HG03095 (cell line): Measurements from ENCODE around the gene CATSPER1.
"Not testable (repeated sequence)": the region's sequence is repeated elsewhere in the genome, so short reads cannot be mapped to it uniquely, and the experiment has no call there.

ENCODE experiments used
- ATAC-seq: cut with Tn5 transposase; IDR thresholded peaks from one replicate; pipeline ENCODE4 v1.9.1; 2021; ENCODE audit warnings: moderate library complexity; ENCODE audit not compliant: unreplicated experiment

The CATSPER1 gene

DNA sequence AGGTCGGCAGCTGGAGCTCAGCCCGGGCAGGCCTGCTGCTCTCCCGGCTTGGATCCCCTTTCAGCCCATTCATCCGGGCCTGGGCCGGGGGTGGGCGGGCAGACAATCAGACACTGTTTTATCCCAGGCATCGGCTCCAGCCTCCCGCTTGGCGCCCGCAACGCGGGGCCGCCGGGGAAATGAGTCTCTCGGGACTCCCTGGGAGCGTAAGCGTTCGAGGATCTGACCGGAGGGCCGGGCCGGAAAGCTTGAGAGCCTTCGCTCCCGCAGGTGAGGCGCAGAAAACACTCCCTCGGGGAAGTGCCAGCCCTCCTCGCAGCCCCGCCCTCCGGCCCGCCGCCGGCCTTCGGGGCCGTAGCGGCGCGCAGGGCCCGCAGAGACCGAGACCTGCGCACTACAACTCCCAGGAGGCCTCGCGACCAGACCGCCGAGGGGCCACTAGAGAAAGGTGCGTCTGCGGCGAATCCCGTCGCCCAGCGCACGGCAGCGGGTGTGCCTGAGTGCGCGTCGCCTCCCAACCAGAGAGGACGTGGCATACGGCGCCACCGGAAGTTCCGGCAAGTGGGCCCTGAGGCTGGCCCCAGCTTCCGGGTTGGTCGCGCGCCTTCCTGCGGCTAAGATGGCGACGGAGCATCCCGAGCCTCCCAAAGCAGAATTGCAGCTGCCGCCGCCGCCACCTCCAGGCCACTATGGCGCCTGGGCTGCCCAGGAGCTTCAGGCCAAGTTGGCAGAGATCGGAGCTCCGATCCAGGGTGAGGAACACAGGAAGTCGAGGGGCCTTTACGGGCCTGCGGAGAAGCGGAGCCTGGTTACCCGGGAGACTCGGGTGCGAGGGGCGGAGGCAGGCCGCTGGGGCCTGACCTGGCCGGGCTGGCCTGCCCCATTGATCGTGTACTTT, 25.7 kb upstream of the CATSPER1 start, which contains the start of gene SF3B2:
Gene SF3B2 (plus strand): TSS at position 599 of the 898 bp plus-strand sequence. CDS start 21 bp downstream, at position 620.
- peak; percentile 94 for ATAC-seq

DNA sequence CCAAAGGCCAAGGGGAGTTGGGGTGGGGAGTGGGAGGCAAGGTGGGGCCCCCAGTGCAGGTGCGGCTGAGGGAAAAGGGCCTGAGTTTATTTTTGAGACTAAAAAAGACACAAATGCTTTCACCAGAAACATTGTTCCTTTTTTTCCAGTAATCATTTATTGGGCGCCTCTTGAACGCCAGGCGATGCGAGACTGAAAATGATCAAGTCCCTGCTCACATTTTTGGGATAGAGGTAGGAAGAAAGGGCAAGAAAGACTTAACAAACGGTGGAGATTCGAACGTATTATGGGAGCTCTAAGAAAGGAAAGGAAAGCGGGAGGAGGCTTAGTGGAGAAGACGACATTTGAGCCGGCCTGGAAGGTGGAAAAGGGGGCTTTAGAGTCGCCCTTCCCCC, 25.1 kb upstream of the CATSPER1 start:
- no peak for ATAC-seq

DNA sequence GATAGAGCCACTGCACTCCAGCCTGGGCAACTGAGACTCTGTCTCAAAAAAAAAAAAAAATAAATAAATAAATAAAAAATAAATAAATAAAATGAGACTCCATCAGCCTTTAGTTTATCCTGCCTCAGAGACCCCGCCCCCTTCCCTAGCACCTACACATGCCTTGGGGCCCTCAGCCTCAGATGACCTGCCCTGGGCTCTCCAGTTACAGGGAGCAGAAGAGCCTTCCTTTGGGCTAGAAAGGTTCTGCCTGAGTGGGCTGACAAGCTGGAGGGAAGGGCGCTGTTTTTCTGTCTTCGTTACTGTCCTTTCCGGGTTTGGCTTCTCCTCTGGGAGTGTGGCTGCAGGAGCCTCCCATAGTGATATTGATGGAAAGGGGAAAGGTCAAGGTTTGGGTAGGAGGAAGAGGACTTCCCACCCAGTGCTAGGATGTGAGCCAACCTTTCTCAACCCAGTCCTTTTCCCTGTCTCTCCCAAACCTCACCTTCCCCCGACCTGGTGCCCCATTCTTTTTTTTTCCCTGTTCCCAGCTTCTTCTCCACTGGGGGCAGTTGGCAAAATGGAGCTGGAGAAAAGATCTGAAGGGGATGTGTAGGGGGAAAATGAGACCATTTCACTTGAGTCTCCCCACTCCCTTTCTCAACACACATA, 24.4 kb upstream of the CATSPER1 start:
- ATAC-seq, result no peak

DNA sequence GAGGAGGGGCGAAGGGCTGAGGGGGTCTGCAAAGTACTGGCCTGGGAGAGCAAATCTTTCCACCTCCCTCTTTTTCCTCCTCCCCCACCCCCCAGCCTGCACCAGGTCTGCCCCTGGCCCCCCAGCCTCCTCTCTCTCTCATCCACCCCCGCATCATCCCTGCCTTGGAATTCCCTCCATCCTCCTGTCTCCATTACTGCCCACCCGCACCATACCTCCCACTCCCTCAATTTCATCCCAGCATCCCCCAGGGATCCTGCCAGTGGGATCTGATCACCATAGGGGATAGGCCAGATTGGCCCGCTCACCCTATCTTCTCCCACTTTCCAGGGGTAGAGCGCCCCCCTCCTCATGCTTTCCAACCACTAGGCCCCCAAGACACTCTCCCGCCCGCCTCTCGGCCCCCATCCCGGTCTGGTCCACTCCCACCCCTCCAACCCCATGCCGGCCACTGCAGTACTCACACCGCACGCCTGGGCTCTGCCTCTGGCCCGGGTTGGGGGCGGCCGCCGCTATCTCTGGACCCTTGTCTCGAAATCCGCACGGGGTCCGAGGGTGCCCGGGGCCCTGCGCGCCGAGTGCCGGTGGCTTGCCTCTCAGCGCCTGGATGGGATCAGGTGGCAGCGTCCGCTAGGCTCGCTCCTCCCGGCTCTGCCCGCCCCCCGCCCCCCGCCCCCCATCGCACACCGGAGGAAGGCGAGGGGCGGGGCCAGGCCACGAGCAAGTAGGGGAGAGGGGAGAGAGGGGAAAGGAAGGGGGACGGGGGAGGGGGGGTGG, 22.5 kb upstream of the CATSPER1 start, which contains the start of gene GAL3ST3:
Gene GAL3ST3 (minus strand): TSS at position 615 of the 777 bp plus-strand sequence. CDS start 3,746 bp downstream, outside the sequence.
- ATAC-seq, result no peak

DNA sequence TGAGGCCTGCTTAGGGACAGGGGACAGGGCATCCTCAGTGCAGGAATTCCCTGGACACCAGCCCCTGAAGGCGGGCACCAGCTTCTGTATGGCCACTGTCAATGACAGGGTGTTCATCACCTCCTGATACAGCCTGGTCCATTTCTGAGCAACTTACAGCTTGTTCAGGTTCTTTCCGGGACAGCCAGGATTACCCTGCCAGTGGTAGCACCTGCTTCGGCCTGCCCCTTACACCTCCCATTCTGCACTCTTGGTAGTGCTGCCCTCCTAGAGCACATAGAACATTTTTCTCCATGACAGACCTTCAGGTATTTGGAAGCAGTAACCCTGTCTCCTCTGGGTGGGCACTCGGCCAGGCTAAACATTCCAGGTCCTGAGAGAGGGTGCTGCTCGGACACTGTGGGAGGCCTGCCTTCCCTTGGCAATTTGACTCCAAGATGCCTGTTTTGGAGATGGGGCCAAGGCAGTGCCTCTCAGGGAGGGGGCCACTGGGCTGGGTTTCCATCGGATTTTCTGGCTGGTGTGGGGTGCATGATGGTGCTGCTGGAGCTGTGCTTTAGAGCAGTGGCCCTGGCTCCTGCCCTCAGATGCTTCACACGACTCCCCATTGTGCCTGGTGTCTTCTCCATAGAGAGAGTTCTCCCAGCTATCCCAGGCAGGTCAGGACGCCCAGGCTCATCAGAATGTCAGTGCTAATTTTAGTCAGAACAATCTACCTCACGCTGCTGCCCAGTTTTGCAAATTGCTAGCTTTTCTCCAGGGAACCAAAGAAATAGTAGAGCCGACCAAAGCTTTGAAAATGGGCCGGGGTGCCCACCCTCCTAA, 21.5 kb upstream of the CATSPER1 start:
- no peak for ATAC-seq

DNA sequence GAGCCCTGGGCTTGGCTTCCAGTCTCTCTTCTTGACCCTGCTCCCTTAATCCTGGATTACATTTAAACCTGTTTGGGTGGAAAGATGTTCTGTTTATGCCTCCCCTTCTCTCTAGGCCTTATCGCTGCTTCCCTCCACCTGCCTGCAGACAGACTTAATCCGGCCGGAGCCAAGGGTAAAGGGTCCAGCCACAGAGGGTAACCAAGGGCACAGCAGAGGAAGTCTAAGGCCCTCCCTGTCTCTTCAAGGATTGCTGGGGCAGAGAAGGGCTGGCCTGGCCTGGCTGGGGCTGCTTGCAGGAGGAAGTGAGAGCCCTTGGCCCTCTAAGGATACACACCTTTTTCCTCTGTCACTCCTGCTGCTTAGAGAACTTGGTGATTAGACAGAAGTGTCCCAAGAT, 20.6 kb upstream of the CATSPER1 start:
- ATAC-seq, result no peak

DNA sequence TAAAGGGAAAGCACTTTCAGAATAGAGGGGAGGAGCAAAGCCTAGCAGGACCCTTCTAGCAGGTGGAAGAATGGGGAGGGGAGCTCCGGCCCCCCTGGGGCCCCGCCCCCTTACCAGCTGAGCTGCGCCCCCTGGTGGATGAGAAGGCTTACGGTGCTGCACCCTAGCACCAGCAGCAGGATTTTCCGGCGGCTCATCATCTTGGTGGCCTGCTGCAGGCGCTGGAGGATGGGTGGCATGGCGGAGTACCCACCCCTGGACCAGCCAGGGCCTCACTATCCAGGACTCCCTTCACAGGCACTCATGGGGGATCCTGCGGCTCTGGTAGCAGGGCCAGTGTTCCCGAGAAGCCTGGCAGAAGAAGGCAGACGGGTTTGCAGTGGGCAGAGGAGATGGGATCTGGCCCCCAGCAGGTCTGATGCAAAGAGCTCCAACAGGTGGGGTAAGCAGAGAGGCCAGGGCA, 18.9 kb upstream of the CATSPER1 start:
- peak; percentile 64 for ATAC-seq

DNA sequence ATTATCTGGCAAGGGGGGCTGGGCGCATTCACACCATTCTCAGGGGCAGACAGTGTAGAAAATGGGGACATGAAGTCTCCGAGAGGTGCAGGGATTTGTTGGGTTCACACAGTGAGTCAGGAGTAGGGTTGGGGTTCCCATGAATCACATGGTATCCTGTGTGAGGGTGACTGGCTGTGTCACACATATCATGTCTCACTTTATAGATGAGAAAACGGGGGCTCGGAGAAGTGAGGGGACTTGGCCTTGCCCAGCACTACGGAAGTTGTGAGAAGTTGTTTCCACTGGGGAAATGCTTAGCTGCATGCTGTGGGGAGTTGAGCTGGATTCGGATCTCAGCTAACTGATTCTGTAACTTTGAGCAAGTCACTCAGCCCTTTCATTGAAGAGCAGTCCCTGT, 18.5 kb upstream of the CATSPER1 start:
- no peak for ATAC-seq

DNA sequence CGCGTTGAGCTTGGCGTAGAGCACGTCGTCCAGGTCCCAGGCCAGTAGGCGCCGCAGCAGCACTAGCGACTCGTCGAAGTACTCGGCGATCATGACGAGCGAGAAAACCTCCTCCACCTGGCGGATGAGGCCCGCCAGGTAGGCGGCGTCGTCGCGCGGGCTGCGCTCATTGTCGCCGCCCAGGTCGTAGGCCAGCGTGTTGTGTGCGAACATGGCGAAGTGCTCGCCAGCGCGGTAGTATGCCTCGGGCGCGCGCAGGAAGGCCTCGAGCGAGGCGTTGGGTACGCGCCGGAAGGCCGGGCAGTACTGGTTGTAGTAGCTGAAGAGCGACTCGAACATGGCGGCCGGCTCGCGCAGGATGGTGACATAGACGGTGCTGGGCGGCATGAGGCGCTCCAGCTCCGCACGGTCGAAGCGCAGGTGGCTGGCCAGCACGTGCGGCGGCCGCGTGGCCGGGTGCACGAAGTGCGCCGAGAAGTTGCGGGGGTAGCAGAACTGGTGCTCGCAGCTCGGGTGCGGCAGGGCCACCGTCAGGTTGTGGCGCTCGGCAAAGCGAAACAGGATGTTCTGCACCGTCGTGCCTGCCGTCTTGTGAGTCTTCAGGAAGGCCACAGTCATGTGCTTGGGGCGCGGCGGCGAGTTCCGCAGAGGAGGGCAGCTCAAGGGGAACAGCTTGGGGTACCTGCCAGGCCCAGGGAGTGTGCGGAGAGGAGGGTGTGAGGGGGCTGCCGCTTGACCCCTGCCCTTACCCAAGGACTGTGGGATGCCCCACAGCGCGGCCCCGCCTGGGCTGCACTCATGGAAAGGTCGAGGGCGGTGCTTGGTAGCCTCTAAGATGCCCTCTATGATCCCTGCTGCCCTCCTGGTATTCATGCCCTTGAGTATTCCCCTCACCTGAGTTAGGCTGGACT, 17.0 kb upstream of the CATSPER1 start:
- no peak for ATAC-seq

DNA sequence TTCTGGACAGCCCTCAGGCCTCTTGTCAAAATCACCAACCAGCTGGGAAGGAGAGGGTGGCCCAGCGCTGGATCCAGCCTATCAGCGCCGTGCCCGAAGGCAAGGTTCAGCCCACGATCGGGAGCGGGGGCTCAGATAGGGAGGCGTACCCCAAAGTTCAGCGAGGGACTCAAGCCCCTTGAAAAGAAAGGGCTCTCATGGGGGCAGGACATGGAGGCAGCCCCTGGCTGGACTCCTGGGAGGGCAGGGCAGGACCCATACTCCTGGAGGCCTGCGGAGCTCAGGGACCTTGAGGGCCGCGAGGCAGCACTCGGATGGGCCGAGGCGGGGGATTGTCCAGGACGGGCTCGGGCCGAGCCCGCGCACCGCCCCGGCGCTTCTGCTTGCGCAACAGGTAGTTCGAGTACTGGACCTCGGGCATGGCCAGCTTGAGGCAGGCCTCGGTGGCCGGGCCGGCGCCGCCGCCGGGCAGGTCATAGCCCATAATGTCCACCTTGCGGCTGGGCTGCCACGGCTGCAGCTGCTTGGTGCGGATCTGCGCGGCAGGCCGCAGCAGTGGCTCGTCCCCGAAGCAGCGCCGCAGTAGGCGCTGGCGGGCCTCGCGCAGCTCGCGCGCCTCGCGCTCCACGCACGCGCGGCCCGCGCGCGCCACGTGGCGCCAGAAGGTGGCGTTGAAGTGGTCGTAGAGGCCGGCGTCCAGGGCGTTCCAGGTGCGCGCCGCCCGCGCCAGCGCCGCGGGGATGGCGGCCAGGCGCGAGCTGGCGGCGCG, 16.1 kb upstream of the CATSPER1 start:
- ATAC-seq, result no peak

DNA sequence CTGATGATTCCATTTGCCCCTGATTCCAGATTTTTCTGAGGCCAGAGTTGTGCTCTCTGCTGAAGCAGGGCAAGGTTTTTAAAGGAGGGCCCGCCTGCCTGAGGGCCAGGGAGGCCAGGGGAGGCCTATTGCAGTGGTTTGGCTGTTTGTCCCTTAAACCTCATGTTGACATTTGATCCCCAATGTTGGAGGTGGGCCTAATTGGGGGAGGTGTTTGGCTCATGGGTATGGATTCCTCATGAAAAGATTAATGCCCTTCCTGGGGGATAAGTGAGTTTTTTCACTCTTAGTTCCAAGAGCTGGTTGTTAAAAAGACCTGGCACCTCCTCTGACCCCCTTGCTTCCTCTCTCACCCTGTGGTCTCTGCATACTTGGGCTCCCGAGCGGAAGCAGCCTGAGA, 13.5 kb upstream of the CATSPER1 start:
- ATAC-seq, result no peak

DNA sequence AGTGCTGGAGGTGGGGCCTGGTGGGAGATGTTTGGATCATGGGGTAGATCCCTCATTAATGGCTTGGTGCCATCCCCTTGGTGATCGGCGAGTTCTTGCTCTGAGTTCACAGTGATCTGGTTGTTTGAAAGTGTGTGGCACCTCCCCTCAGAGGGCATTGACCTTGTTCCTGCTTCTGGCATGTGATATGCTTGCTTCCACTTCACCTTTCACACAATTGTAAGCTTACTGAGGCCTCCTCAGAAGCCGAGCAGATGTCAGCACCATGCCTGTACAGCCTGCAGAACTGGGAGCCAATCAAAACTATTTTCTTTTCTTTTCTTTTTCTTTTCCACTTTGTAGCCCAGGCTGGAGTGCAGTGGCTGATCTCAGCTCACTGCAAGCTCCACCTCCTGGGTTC, 11.0 kb upstream of the CATSPER1 start:
- no peak for ATAC-seq

DNA sequence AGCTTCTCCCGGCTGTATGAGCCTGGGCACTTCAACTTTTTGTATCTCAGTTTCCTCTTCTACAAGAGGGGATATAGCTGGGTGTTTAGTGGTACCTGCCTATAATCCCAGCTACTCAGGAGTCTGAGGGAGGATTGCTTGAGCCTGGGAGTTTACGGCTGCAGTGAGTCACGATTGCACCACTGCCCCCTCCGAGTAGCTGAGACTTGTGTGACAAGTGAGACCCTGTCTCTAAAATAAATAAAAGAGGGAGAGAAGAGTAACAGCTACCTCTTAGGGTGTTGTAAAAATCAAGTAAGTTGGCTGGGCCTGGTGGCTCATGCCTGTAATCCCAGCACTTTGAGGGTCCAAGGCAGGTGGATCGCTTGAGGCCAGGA, 10.0 kb upstream of the CATSPER1 start:
- ATAC-seq, result no peak

DNA sequence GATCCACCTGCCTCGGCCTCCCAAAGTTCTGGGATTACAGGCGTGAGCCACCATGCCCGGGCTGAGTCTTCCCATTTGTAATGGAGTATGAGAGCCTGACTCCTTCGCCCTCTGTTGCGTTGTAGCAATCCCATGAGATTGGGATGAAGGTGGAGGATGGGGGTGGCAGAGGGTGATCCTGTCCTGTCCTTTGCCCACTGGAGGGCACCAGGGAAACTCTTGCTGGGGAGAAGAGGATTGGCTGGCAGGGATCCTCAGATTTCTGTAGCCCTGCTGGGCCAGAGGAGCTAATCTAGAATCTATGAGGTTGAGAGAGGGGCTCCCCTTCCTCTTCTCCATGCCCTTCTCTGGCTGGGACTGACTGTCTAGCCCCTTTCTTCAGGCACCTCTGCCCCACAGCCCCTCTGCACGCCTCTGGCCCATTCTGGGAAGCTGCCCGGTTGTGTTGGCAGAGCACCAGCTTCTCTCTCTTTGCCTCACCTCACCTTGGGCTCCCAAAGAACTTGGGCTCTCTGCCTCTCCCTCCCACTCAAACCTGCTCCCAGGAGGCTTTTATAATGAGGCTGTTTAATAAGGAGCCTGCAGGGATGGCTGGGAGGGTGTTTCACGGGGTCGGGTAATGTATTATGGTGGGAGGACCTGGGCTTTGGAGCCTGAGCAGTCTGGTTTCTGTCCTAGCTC, 9.5 kb upstream of the CATSPER1 start:
- ATAC-seq, result no peak

DNA sequence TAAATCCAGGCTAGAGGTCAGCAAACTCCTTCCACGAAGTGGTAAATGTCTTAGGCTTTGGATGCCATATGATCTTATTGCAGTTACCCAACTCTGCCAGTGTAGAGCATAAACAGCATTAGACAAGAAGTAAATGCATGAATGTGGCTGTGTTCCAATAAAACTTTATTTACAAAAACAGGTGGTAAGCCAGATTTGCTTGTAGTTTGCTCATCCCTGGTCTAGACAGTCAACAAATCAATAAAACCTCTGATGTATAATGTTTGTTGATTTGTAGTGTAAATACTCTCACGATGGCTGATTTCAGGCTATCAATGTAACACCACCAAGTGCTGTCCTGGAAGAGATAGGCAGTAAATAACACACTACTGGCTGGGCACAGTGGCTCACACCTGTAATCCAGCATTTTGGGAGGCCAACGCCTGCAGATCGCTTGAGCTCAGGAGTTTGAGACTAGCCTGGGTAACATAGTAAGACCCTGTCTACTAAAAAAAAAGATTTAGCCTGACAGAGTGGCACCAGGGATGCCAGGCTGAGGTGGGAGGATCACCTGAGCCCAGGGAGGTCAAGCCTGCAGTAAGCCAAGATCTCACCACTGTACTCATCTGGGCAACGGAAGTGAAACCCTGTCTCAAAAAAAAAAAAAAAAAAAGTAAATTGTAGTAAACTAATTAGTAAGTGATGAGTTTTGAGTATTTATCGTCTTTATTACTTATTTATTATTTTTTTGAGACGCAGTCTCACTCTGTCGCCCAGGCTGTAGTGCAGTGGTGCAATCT, 6.9 kb upstream of the CATSPER1 start:
- no peak for ATAC-seq

DNA sequence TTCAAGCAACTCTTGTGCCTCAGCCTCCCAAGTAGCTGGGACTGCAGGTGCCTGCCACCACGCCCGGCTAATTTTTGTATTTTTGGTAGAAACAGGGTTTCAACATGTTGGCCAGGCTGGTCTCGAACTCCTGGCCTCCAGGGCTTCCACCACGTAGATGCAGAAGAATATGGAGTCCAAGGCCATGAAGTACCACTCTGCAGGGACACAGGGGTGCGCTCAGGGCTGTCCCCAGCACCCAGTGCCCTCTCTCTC, 3.2 kb downstream of the CATSPER1 start:
- not testable (repeated sequence) for ATAC-seq

DNA sequence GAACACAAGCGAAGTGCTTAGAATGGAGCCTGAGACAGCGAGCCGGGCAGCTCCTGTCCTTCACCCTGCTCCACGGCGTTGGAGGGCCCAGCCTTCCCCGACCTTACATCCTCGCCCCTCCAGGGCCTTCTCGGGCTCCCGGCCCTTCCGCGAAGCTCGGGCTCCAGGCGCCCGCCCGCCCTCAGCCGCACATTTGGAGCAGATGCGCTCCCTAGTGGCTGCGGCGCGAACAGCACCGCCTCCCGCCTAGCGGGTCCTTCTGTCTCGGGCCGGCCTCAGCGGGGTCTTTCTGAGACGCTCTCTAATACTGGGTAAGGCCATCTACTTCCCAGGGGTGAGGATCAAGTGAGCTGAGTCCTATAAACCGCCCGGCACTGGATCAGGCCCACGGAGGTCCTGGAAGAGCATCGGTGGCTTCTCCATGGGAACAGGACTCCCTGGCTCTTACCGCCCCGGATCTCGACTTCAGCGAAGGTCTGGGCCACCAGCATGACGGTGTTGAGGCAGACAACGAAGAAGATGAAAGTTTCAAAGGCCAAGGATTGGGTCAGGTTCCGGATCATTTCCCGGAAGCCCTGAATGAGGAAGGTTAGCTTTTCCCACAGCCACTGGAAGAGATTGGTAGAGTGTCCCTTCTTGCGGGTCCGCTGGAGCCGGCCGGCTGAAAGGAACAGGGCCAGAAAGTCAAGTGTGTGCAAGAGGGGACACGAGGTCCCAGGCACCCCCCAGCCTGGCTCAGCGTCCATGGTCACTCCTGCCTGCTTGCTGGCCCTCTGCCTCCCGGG, 3.7 kb downstream of the CATSPER1 start:
- no peak for ATAC-seq
